OCI-LY3 (cell line): ENCODE data around the gene RENBP.

Experiments
- H2AFZ ChIP-seq: fragments of 200-600, 300-600 bp; shearing (Covaris generic); 2 replicates; pipeline ENCODE4 v1.6.0; 2014; ENCODE audit warnings: antibody characterized with exemption, low read depth, low read length
- H3K27ac ChIP-seq: fragments of 200-600, 300-600 bp; sonication (generic); 2 replicates; pipeline ENCODE4 v1.5.1; 2014; ENCODE audit warnings: mild to moderate bottlenecking, low read length, moderate library complexity, mixed read lengths
- H3K27me3 ChIP-seq: fragments of 200-600, 300-600 bp; sonication (generic); 2 replicates; pipeline ENCODE4 v1.6.1; 2014; ENCODE audit warnings: low read depth, low read length, mixed read lengths
- H3K36me3 ChIP-seq: fragments of 200-600, 300-600 bp; sonication (generic); replicated peaks from 2 replicates; pipeline ENCODE3; 2014; ENCODE audit warnings: low read depth, low read length, mixed read lengths
- H3K4me1 ChIP-seq: fragments of 300-600, 200-600 bp; sonication (generic); 2 replicates; pipeline ENCODE4 v1.6.1; 2014; ENCODE audit warnings: low read length, mixed read lengths
- H3K4me2 ChIP-seq: fragments of 200-600, 300-600 bp; sonication (generic); 2 replicates; pipeline ENCODE4 v1.6.1; 2014; ENCODE audit warnings: low read length, mixed read lengths
- H3K4me3 ChIP-seq: fragments of 300-600, 200-600 bp; sonication (generic); 2 replicates; pipeline ENCODE4 v1.5.1; 2014; ENCODE audit warnings: antibody characterized with exemption, mild to moderate bottlenecking, low read length, moderate library complexity
- H3K79me2 ChIP-seq: fragments of 300-600, 200-600 bp; shearing (Covaris generic); 2 replicates; pipeline ENCODE4 v1.6.1; 2014; ENCODE audit warnings: mild to moderate bottlenecking, low read length, mixed read lengths
- H3K9ac ChIP-seq: fragments of 300-600, 200-600 bp; shearing (Covaris generic); 2 replicates; pipeline ENCODE4 v1.6.0; 2014; ENCODE audit warnings: mild to moderate bottlenecking, low read length, moderate library complexity
- H3K9me3 ChIP-seq: fragments of 200-600, 300-600 bp; shearing (Covaris generic); 2 replicates; pipeline ENCODE4 v1.6.1; 2014; ENCODE audit warnings: low read length, mixed read lengths; ENCODE audit not compliant: insufficient read depth
- H4K20me1 ChIP-seq: fragments of 200-600, 300-600 bp; sonication (generic); 2 replicates; pipeline ENCODE4 v1.6.1; 2016; ENCODE audit warnings: low read length, mixed read lengths; ENCODE audit not compliant: insufficient read depth
- EZH2phosphoT487 ChIP-seq: fragments of 200-600 bp; shearing (Covaris generic); IDR thresholded peaks from 2 replicates; pipeline ENCODE4 v1.6.1; 2018; ENCODE audit warnings: antibody characterized with exemption, mixed run types, low read depth
- TF ChIP-seq, protein P1 (sequence below): fragments of 200-600, 300-600 bp; sonication (generic); IDR thresholded peaks from 2 replicates; pipeline ENCODE4 v1.5.1; 2014; ENCODE audit warnings: antibody characterized with exemption, low read length, low read depth

Gene RENBP

DNA sequence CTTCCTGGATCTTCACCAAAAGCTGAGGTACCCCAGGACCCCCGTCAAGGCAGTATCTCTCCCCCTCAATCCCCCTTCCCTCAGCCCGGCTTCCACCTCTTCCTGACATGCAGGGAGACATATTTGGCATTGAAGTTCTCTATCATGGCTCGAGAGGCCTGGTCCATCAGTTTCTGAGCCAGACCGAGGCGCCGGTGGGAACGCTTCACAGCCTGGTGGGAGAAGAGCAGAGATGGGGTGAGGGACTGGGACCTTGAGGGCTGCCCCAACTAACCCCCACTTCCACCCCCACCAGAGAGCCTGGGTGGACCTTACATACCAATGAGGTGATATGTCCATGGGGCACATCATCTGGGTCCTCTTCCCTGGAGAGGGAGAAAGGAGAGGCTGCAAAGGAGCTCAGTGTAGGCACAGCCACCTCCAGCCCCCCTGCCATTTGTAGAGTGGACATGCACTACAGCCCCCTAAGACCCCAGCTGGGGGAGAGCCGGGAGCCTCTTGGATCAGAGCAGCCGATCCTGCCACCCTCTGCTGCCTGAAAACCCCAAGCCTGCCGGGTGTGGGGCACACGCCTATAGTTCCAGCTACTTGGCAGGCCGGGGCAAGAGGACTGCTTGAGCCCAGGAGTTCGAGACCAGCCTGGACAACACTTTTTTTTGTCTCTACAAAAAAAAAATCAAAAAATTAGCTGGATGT is 12.1 kb downstream of the RENBP start:
- Histone ChIP-seq H2AFZ (no peak overlapping the region), H3K4me1 (peaks cover 15% of the 10 kb centered on the region), H3K4me3 (no peak overlapping the region), H3K9ac (no peak overlapping the region), H3K27ac (no peak overlapping the region), H3K36me3 (peaks cover 3% of the 10 kb centered on the region), H3K4me2 (no peak overlapping the region), H3K79me2 (peaks cover 45% of the 10 kb centered on the region), H4K20me1 (no peaks in the 10 kb centered on the region), H3K9me3 (no peaks in the 10 kb centered on the region), H3K27me3 (no peaks in the 10 kb centered on the region)
- TF ChIP-seq EZH2phosphoT487, result no peak
- TF ChIP-seq, protein P1, sequence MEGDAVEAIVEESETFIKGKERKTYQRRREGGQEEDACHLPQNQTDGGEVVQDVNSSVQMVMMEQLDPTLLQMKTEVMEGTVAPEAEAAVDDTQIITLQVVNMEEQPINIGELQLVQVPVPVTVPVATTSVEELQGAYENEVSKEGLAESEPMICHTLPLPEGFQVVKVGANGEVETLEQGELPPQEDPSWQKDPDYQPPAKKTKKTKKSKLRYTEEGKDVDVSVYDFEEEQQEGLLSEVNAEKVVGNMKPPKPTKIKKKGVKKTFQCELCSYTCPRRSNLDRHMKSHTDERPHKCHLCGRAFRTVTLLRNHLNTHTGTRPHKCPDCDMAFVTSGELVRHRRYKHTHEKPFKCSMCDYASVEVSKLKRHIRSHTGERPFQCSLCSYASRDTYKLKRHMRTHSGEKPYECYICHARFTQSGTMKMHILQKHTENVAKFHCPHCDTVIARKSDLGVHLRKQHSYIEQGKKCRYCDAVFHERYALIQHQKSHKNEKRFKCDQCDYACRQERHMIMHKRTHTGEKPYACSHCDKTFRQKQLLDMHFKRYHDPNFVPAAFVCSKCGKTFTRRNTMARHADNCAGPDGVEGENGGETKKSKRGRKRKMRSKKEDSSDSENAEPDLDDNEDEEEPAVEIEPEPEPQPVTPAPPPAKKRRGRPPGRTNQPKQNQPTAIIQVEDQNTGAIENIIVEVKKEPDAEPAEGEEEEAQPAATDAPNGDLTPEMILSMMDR, result no peak

GRCh38 chrX:153931748-153932147 is 12.7 kb downstream of the RENBP start:
- Histone ChIP-seq H3K9ac (no peak overlapping the region), H3K4me2 (no peak overlapping the region)

DNA sequence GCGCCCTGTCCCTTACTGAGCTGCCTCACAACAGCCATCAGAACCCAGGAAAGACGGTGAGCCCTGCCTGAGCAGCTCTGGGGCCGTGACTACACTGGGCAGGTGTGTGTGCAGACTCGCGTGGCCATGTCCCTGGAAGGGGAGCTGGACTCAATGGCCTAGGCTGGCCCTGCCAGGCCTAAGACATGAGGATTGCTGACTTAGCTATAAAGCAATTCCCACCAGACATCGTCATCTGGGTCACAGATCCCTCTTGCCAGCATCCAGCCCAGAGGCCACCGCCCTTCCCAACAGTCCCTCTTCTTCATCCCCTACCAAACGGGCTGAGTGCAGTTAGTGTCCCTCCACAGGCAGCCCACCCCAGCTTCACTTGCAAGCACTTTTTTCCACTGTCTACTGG is 13.3 kb downstream of the RENBP start:
- Histone ChIP-seq H3K9me3 (no peaks in the 10 kb centered on the region), H3K36me3 (peaks cover 3% of the 10 kb centered on the region), H2AFZ (no peak overlapping the region), H3K27me3 (no peaks in the 10 kb centered on the region), H4K20me1 (no peaks in the 10 kb centered on the region), H3K4me2 (no peak overlapping the region), H3K4me3 (no peak overlapping the region), H3K9ac (no peak overlapping the region), H3K79me2 (peaks cover 47% of the 10 kb centered on the region), H3K27ac (no peak overlapping the region), H3K4me1 (peaks cover 17% of the 10 kb centered on the region)
- no peak for TF ChIP-seq EZH2phosphoT487

More at GRCh38 chrX:153931748-153932147, 12.7 kb downstream of the RENBP start:
- Histone ChIP-seq H3K27ac (no peak overlapping the region), H3K36me3 (peaks cover 3% of the 10 kb centered on the region), H2AFZ (no peak overlapping the region), H3K79me2 (peaks cover 47% of the 10 kb centered on the region), H3K9me3 (no peaks in the 10 kb centered on the region), H3K4me1 (peaks cover 15% of the 10 kb centered on the region), H4K20me1 (no peaks in the 10 kb centered on the region), H3K27me3 (no peaks in the 10 kb centered on the region), H3K4me3 (no peak overlapping the region)
- TF ChIP-seq, protein P1, result no peak
- TF ChIP-seq EZH2phosphoT487, result no peak

GRCh38 chrX:153930011-153930910 is 14.2 kb downstream of the RENBP start:
- no peaks in the 10 kb centered on the region for H4K20me1 ChIP-seq
- no peak overlapping the region for H3K4me3 ChIP-seq
- TF ChIP-seq EZH2phosphoT487, result no peak
- TF ChIP-seq, protein P1, result no peak
- H3K4me1 ChIP-seq, result peaks cover 17% of the 10 kb centered on the region
- no peak overlapping the region for H3K4me2 ChIP-seq
- peaks cover 7% of the 10 kb centered on the region for H3K36me3 ChIP-seq
- no peak overlapping the region for H2AFZ ChIP-seq
- H3K9me3 ChIP-seq, result no peaks in the 10 kb centered on the region
- no peaks in the 10 kb centered on the region for H3K27me3 ChIP-seq
- H3K79me2 ChIP-seq, result peaks cover 52% of the 10 kb centered on the region
- no peak overlapping the region for H3K27ac ChIP-seq
- no peak overlapping the region for H3K9ac ChIP-seq
